HEK293T (cell line): ENCODE measurements around the gene CTDP1.

Experiments used
- CTCF ChIA-PET: fragments of 350-600 bp; formaldehyde crosslinking; extraction: SDS; loops from one replicate; lab custom pipeline; 2021; ENCODE audit warnings: antibody characterized with exemption, inconsistent platforms; lab: Yijun Ruan, JAX
- POLR2A ChIA-PET: fragments of 350-600 bp; formaldehyde crosslinking; extraction: SDS; loops from one replicate; lab custom pipeline; 2020; ENCODE audit warnings: antibody characterized with exemption, inconsistent platforms; lab: Yijun Ruan, JAX
- DNase-seq: peaks from one replicate; pipeline ENCODE4 v3.0.0; 2012; ENCODE audit warnings: mixed read lengths; ENCODE audit errors: extremely low spot score
- ARNT ChIP-seq: fragments of 450-650 bp; IDR thresholded peaks from 2 replicates; pipeline ENCODE4 v1.6.1; 2017; ENCODE audit warnings: mild to moderate bottlenecking
- BHLHE40 ChIP-seq: fragments of 450-650 bp; IDR thresholded peaks from 2 replicates; pipeline ENCODE4 v1.6.1; 2016; ENCODE audit warnings: mild to moderate bottlenecking, moderate library complexity, borderline replicate concordance
- CTBP1 ChIP-seq: fragments of 450-650 bp; IDR thresholded peaks from 2 replicates; pipeline ENCODE4 v1.6.1; 2016; ENCODE audit warnings: borderline replicate concordance
- ELF4 ChIP-seq: fragments of 450-650 bp; IDR thresholded peaks from 2 replicates; pipeline ENCODE4 v1.6.1; 2017; ENCODE audit warnings: antibody characterized with exemption
- FOXA1 ChIP-seq: fragments of 450-650 bp; IDR thresholded peaks from 2 replicates; pipeline ENCODE4 v1.6.1; 2016; ENCODE audit warnings: mild to moderate bottlenecking
- FOXK2 ChIP-seq: fragments of 450-650 bp; IDR thresholded peaks from 2 replicates; pipeline ENCODE4 v1.6.1; 2016; ENCODE audit warnings: mild to moderate bottlenecking
- FOXM1 ChIP-seq: fragments of 450-650 bp; IDR thresholded peaks from 2 replicates; pipeline ENCODE4 v1.6.1; 2017; ENCODE audit warnings: mild to moderate bottlenecking, borderline replicate concordance
- HDGF ChIP-seq: fragments of 450-650 bp; IDR thresholded peaks from 2 replicates; pipeline ENCODE4 v1.6.1; 2017; ENCODE audit warnings: antibody characterized with exemption, borderline replicate concordance
- L3MBTL2 ChIP-seq: fragments of 450-650 bp; conservative IDR thresholded peaks from 2 replicates; pipeline ENCODE4 v1.6.1; 2016; ENCODE audit warnings: mild to moderate bottlenecking
- LEF1 ChIP-seq: fragments of 450-650 bp; IDR thresholded peaks from 2 replicates; pipeline ENCODE4 v1.6.1; 2017; ENCODE audit warnings: mild to moderate bottlenecking, borderline replicate concordance
- NFRKB ChIP-seq: fragments of 450-650 bp; IDR thresholded peaks from 2 replicates; pipeline ENCODE4 v1.6.1; 2016; ENCODE audit warnings: mild to moderate bottlenecking, moderate library complexity
- PKNOX1 ChIP-seq: fragments of 450-650 bp; IDR thresholded peaks from 2 replicates; pipeline ENCODE4 v1.6.1; 2016
- SP1 ChIP-seq: fragments of 450-650 bp; IDR thresholded peaks from 2 replicates; pipeline ENCODE4 v1.6.1; 2017
- SUZ12 ChIP-seq: fragments of 450-650 bp; IDR thresholded peaks from 2 replicates; pipeline ENCODE4 v1.6.1; 2016; ENCODE audit warnings: mild to moderate bottlenecking
- TARDBP ChIP-seq: fragments of 450-650 bp; IDR thresholded peaks from 2 replicates; pipeline ENCODE4 v1.6.1; 2016
- ZNF384 ChIP-seq: fragments of 450-650 bp; IDR thresholded peaks from 2 replicates; pipeline ENCODE4 v1.6.1; 2016

CTDP1 gene

GRCh38 chr18:79787865-79788733, 108.5 kb downstream of the CTDP1 start:
- TF ChIP-seq FOXM1, result no peak
- no peak for TF ChIP-seq FOXK2
- TF ChIP-seq ELF4, result no peak
- no peak for TF ChIP-seq SUZ12
- TF ChIP-seq ARNT, result no peak
- TF ChIP-seq FOXA1, result no peak
- no peak for TF ChIP-seq CTBP1
- no peak for TF ChIP-seq NFRKB
- TF ChIP-seq L3MBTL2, result no peak
- no peak for TF ChIP-seq PKNOX1
- TF ChIP-seq ZNF384, result no peak
- DNase-seq, result no peak
- CTCF ChIA-PET, result no interaction called here
- POLR2A ChIA-PET, result no interaction called here

- no peak for DNase-seq
- TF ChIP-seq TARDBP, result no peak
- TF ChIP-seq ARNT, result no peak
- no peak for TF ChIP-seq CTBP1
- TF ChIP-seq ELF4, result no peak
- TF ChIP-seq ZNF384, result no peak
- CTCF ChIA-PET, result no interaction called here
Observed at GRCh38 chr18:79788734-79789085, 109.1 kb downstream of the CTDP1 start.

GRCh38 chr18:79789091-79789891, 109.7 kb downstream of the CTDP1 start:
- POLR2A ChIA-PET, result no interaction called here
- CTCF ChIA-PET, result no interaction called here
- no peak for DNase-seq
- TF ChIP-seq ARNT, result no peak
- TF ChIP-seq CTBP1, result no peak
- no peak for TF ChIP-seq HDGF
- no peak for TF ChIP-seq ZNF384

More at GRCh38 chr18:79788734-79789085, 109.1 kb downstream of the CTDP1 start:
- POLR2A ChIA-PET, result no interaction called here

GRCh38 chr18:79789901-79790890, 110.6 kb downstream of the CTDP1 start:
- TF ChIP-seq FOXK2 (no peak), ZNF384 (no peak), SP1 (no peak), NFRKB (no peak), CTBP1 (no peak), SUZ12 (no peak), FOXM1 (no peak), FOXA1 (no peak), BHLHE40 (no peak), L3MBTL2 (no peak), HDGF (no peak), ELF4 (no peak), ARNT (no peak), TARDBP (no peak), LEF1 (no peak), PKNOX1 (no peak)
- no peak for DNase-seq
- POLR2A ChIA-PET, result no interaction called here
- CTCF ChIA-PET, result no interaction called here

- no peak for DNase-seq
- ChIA-PET POLR2A (no interaction called here), CTCF (no interaction called here)
- TF ChIP-seq TARDBP (no peak), NFRKB (no peak), ZNF384 (no peak), PKNOX1 (no peak), ELF4 (no peak), SP1 (no peak), BHLHE40 (no peak), ARNT (no peak), HDGF (no peak), CTBP1 (no peak), SUZ12 (no peak), LEF1 (no peak), FOXK2 (no peak), FOXA1 (no peak), FOXM1 (no peak), L3MBTL2 (no peak)
Observed at GRCh38 chr18:79790996-79791972, 111.7 kb downstream of the CTDP1 start.
